HAP-1 (cell line): ENCODE measurements around the gene ST3GAL3.
"Not testable (repeated sequence)": the region's sequence is repeated elsewhere in the genome, so short reads cannot be mapped to it uniquely, and the experiment has no call there.

Source experiments
- DNase-seq, 2 experiments: peaks; one replicate each; pipeline ENCODE4 v3.0.0-alpha.2; 2016 to 2020; ENCODE audit warnings: low spot score in 2 of 2
- H3K27me3 ChIP-seq: fragments of 250-450 bp; sonication (Bioruptor Pico); 2 replicates; pipeline ENCODE4 v1.5.1; 2020; ENCODE audit warnings: low read depth, mild to moderate bottlenecking, moderate library complexity
- H3K36me3 ChIP-seq: fragments of 250-450 bp; sonication (Bioruptor Pico); replicated peaks from 2 replicates; pipeline ENCODE4 v1.5.1; 2020; ENCODE audit warnings: mild to moderate bottlenecking
- H3K4me1 ChIP-seq: fragments of 250-450 bp; sonication (Bioruptor Pico); 2 replicates; pipeline ENCODE4 v1.5.1; 2020; ENCODE audit warnings: mild to moderate bottlenecking
- H3K4me3 ChIP-seq: fragments of 250-450 bp; sonication (Bioruptor Pico); 2 replicates; pipeline ENCODE4 v1.5.1; 2020; ENCODE audit warnings: mild to moderate bottlenecking, moderate library complexity
- H3K9me3 ChIP-seq: fragments of 250-450 bp; sonication (Bioruptor Pico); 2 replicates; pipeline ENCODE4 v1.5.1; 2020; ENCODE audit warnings: mild to moderate bottlenecking, moderate library complexity
- in situ Hi-C: fragments of 300-500 bp; cut with MboI; formaldehyde crosslinking; loops from 3 replicates; pipeline ENCODE4 v1.14.3; 2020; ENCODE audit warnings: low sequenced_read_pairs, inconsistent platforms, mixed read lengths

Gene ST3GAL3

DNA sequence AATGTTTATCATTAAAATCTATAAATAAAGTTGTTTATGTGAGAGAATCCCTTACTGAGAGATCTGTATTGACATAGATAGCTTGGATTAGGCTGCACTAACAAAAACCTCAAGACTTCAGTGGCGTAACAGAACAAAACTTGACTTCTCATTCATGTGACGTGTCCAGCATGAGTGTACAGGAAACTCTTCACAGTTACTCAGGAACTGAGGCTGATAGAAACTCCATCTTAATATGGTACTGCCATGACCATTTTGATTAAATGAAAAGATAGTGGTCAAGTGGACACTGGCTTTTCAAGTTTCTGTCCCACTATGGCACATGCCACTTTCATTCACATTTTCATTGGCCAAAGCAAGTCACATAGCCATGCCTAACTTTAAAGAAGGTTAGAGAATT, 3.7 kb downstream of the ST3GAL3 start:
- H3K4me3 ChIP-seq, result no peak overlapping the region
- DNase-seq, result no peak
- peaks cover 6% of the 10 kb centered on the region for H3K36me3 ChIP-seq
- H3K9me3 ChIP-seq, result no peaks in the 10 kb centered on the region
- in situ Hi-C loops, result no loop called here
- peaks cover 5% of the 10 kb centered on the region; the same call in 1 of the 2 replicates for H3K4me1 ChIP-seq
- H3K27me3 ChIP-seq, result no peaks in the 10 kb centered on the region

DNA sequence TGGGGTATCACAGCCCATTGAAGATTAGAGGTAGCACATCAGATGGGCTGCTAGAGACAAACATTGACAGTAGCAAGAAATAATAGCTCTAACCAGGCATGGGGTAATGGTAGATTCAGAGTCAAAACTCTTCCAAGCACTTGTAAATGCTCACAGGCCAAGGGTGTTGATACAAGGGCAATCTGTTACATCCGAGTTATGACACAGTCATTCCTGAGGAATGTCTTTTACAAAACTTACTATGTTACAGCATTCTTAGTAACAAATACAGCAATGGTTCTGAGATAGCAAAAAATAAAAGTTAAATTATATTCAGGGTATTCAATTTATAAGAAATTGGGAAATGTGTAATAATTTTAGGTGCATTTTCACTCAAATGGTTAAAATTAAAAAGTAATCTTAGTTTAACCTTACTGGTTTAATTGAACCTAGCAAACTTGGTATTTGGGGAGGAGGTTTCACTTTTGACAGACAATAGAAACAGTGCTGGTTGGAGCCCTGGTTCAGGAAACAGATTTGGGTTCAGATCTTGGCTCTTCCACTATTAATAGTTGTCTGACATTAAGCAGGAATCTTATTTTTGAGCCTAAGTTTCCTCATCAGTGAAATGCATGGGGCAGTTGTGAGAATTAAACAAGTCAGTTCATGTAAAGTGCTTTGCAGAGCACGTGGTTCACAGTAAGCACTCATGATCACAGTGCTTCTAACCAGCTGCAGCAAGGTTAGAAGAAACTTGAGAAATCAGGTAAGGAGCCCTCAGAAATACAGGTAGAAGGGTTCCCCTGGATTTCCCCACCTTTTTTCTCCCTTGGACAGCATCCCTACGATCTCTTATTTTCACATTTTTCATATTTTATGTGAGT, 4.4 kb downstream of the ST3GAL3 start:
- in situ Hi-C loops, result no loop called here
- Histone ChIP-seq H3K27me3 (no peaks in the 10 kb centered on the region), H3K4me3 (no peak overlapping the region), H3K9me3 (no peaks in the 10 kb centered on the region), H3K4me1 (peaks cover 5% of the 10 kb centered on the region; the same call in 1 of the 2 replicates), H3K36me3 (peaks cover 6% of the 10 kb centered on the region)
- DNase-seq, result no peak

DNA sequence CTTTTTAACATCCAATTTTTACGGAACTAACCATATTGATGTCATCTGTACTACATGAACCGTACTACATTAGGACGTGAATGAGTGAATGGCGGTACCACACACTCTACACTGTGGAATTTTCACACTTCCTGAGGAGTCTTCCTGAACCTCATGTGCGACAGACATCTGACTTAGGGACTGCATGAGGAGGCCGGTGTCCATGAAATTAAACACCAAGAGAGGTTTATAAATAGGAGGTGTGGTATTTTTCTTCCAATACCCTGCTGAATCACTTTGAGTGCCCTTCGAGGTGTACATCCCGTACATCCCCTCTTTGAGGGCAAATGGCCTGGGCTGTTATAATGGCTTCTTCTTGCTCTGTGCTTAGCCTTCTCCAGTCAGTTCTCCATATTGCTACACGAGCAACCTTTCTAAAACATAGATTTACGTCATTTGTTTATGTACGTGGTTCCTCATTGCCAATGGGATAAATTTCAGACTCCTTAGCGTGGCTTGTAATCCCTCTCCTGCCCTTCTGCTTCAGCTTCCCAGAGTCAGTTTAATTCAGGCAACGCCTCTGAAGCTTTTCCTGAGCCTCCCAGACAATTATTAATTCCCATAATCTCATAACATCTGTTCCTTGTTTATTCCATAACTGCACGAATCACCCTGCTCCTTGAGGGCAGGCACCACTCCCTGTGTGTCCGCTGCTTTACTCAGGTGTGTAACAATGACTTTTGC, 9.4 kb downstream of the ST3GAL3 start:
- Histone ChIP-seq H3K4me3 (no peak overlapping the region), H3K4me1 (no peaks in the 10 kb centered on the region), H3K9me3 (no peaks in the 10 kb centered on the region), H3K27me3 (no peaks in the 10 kb centered on the region), H3K36me3 (no peaks in the 10 kb centered on the region; the same call in 1 of the 2 replicates)
- DNase-seq, result no peak
- in situ Hi-C loops, result no loop called here

DNA sequence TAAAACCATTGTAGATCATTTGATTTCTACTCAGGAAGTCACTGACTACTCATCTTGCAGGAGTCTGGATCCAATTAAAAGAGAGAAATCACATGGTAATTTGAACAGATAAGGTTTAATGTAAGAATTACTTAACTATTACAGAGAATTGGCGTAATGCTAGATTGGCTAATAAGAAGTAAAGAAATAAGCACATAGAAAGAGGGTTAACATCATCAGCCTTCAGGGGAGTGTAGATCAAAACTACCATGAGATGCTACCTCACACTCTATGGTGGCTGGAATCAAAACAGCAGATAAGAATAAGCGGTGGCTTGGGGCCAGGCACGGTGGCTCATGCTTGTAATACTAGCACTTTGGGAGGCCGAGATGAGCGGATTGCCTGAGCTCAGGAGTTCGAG, 11.7 kb downstream of the ST3GAL3 start:
- Histone ChIP-seq H3K4me1 (no peaks in the 10 kb centered on the region), H3K9me3 (no peaks in the 10 kb centered on the region), H3K4me3 (no peak overlapping the region), H3K36me3 (no peaks in the 10 kb centered on the region), H3K27me3 (no peaks in the 10 kb centered on the region)
- DNase-seq, result no peak
- in situ Hi-C loops, result no loop called here

DNA sequence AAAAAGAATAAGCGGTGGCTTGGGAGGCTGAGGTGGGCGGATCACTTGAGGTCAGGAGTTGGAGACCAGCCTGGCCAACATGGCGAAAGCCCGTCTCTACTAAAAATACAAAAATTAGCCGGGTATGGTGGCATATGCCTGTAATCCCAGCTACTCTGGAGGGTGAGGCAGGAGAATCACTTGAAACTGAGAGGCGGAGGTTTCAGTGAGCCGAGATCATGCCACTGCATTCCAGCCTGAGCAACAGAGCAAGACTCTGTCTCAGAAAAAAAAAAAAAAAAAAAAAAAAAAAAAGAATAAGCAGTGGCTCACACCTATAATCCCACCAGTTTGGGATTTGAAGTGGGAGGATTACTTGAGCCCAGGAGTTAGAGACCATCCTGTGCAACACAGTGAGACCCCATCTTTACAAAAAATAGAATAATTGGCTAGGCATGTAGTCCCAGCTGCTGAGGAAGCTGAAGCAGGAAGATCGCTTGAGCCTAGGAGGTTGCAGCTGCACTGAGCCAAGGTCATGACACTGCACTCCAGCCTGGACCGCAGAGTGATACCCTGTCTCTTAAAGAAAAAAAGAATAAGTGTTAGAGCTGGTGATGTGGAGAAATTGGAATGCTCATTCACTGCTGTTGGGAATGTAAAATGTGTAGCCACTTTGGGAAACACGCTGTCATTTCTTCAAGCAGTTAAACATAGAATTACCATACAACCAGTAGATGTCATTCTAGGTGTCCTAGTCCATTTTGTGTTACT, 12.5 kb downstream of the ST3GAL3 start:
- in situ Hi-C loops, H3K36me3 ChIP-seq, H3K4me1 ChIP-seq, H3K27me3 ChIP-seq, DNase-seq, H3K4me3 ChIP-seq, H3K9me3 ChIP-seq: not testable (repeated sequence)

DNA sequence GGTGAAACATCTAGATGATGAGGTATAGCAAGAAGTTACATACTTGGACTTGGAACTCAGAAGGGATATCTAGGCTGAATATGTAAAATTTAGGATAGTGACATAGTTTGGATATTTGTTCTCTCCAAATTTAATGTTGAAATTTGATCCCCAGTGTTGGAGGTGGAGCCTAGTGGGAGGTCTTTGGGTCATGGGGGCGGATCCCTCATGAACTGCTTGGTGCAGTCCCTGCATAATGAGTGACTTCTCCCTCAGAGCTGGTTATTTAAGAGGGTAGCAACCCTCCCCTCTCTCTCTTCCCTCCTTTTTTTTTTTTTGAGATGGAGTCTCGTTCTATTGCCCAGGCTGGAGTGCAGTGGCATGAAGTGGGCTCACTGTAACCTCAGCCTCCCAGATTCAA, 15.5 kb downstream of the ST3GAL3 start:
- no peak for DNase-seq
- Histone ChIP-seq H3K4me1 (no peaks in the 10 kb centered on the region), H3K9me3 (no peaks in the 10 kb centered on the region), H3K27me3 (no peaks in the 10 kb centered on the region), H3K4me3 (no peak overlapping the region), H3K36me3 (no peaks in the 10 kb centered on the region)
- in situ Hi-C loops, result no loop called here

DNA sequence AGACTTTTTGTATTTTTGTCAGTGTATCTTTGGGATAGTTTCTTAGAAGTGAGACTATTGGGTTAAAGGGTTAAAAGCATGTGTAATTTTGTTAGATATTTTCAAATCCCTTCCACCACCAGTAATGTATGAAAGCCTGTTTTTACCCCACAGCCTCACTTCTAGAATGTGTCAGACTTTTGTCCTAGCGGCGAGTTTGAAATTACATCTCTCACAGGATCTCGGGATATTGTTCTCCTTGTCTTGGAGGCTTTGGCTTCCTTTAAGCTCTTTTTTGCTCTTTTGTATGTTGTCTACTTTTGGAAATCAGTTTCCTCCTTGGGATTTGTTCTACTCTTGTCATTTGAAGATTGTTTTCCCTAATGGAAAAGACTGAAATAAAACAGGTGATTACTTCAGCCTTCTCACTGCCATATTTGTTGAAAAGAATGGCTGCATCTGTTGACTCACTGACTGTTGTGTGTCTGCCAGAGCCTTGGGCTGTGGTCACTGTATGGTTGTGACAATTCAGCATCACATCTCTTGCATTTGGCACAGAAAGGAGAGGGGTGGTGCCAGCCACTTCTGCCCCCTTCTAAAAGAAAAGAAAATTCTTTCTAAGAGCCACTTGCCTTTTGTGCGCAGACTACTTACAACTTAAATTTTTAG, 22.6 kb downstream of the ST3GAL3 start:
- H3K9me3 ChIP-seq, result no peaks in the 10 kb centered on the region
- no peak for DNase-seq
- in situ Hi-C loops, result no loop called here
- no peak overlapping the region for H3K4me3 ChIP-seq
- no peaks in the 10 kb centered on the region for H3K36me3 ChIP-seq
- H3K27me3 ChIP-seq, result no peaks in the 10 kb centered on the region
- no peaks in the 10 kb centered on the region for H3K4me1 ChIP-seq

DNA sequence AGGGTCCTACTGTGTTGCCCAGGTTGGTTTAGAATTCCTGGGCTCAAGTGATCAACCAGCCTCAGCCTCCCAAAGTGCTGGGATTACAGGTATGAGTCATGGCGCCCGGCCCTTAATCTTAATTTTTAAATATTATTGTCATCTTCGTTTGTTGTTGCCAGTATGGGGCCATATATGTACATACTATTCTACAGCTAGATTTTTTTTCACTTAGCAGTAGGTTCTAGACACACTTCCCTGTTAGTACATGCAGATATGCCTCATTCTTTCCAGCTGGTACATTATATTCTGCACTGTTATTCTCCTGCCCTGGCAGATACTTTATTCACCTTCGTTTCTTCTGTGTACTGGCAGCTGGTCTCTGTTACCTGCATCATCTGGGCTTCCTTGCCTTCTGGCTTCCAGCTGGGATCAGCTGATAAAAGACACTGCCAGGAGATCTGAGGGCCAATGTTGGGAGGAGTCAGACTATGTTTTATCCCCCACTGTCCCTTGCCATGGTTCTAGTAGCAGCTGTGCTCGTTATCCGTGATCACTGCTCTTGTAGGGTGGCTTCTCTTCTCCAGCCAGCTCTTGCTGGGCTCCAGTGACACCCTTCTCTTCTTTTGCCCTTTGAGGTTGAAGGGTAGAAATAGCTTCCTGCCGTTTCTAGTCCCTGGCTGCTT, 24.7 kb downstream of the ST3GAL3 start:
- H3K36me3 ChIP-seq, result no peaks in the 10 kb centered on the region
- H3K4me3 ChIP-seq, result no peak overlapping the region
- in situ Hi-C loops, result no loop called here
- no peaks in the 10 kb centered on the region for H3K4me1 ChIP-seq
- no peaks in the 10 kb centered on the region for H3K27me3 ChIP-seq
- H3K9me3 ChIP-seq, result no peaks in the 10 kb centered on the region
- no peak for DNase-seq

DNA sequence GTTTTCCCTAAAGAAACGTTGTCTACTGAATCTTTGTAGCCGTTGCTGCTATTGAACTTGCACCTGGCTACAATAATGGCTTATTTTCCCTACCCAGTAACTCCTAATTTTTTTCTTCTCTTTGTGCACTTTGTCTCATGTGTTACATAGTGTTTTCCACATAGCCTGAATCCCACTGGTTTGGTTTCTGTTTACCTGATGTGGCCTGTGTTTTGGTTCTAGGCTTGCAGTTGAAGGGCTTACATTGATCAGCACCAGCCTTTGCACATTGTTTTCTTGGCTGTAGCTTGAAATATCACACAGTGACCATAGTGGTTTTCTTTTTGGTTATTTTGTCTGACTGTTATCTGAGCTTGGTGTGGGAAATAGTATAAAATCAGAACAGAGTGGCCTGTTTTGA, 29.5 kb downstream of the ST3GAL3 start:
- no peaks in the 10 kb centered on the region for H3K9me3 ChIP-seq
- DNase-seq, result no peak
- no peaks in the 10 kb centered on the region for H3K4me1 ChIP-seq
- no peaks in the 10 kb centered on the region for H3K36me3 ChIP-seq
- no peak overlapping the region for H3K4me3 ChIP-seq
- no peaks in the 10 kb centered on the region for H3K27me3 ChIP-seq
- in situ Hi-C loops, result no loop called here

DNA sequence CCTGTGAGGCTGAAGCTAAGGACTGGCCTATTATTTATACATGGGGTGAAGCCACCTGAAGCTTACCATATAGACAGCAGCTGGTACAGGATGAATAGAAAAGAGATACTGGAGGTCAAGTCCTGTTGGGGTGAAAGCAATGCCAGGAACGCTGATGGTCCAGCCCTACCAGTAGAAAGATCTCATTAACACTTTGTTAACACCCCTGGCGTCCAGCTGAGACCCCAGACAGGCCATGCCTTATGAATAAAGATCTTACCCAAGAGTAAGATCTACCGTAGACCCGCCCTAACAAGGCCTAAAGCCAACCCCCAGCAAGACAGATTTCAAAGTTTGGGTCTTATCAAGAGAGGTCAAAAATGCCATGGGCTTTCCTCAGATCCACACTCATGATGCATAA, 34.7 kb downstream of the ST3GAL3 start:
- in situ Hi-C loops, result no loop called here
- H3K4me1 ChIP-seq, result no peaks in the 10 kb centered on the region
- no peaks in the 10 kb centered on the region for H3K27me3 ChIP-seq
- no peaks in the 10 kb centered on the region for H3K36me3 ChIP-seq
- H3K4me3 ChIP-seq, result no peak overlapping the region
- H3K9me3 ChIP-seq, result no peaks in the 10 kb centered on the region
- no peak for DNase-seq

DNA sequence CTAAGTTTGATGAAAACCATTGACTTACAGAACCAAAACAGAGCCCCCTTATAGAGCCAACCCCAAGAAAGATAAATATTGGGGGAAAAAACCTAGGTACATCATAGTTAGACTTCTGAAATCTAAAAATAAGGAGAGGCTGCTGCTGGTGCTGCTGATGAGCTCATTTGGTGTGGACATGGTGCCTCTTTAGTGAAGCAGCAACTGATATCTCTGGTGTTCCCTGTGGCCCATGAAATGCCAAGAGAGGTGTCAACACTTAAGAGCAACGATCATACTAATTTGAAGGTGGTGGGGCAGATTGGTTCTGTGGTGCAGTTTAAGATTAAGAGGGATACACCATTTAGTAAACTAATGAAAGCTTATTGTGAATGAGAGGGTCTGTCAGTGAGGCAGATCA, 35.9 kb downstream of the ST3GAL3 start:
- no peaks in the 10 kb centered on the region for H3K9me3 ChIP-seq
- H3K36me3 ChIP-seq, result no peaks in the 10 kb centered on the region
- in situ Hi-C loops, result no loop called here
- H3K4me1 ChIP-seq, result no peaks in the 10 kb centered on the region
- H3K4me3 ChIP-seq, result no peak overlapping the region
- H3K27me3 ChIP-seq, result no peaks in the 10 kb centered on the region
- DNase-seq, result no peak

DNA sequence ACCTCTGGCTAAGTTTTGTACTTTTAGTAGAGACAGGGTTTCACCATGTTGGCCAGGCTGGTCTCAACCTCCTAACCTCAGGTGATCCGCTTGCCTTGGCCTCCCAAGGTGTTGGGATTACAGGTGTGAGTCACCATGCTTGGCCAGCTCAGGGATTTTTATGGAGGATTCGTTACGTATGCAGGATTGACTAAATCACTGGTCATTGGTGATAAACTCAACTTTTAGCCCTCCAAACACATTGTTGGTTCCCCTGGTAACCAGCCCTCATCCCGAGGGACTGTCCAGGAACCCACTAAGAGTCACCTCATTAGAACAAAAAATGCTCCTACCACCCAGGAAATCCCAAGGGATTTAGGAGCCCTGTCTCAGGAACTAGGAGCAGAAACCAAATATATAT, 40.4 kb downstream of the ST3GAL3 start:
- Histone ChIP-seq H3K4me3 (no peak overlapping the region), H3K27me3 (no peaks in the 10 kb centered on the region), H3K9me3 (no peaks in the 10 kb centered on the region), H3K36me3 (no peaks in the 10 kb centered on the region), H3K4me1 (no peaks in the 10 kb centered on the region)
- DNase-seq, result no peak
- in situ Hi-C loops, result no loop called here

DNA sequence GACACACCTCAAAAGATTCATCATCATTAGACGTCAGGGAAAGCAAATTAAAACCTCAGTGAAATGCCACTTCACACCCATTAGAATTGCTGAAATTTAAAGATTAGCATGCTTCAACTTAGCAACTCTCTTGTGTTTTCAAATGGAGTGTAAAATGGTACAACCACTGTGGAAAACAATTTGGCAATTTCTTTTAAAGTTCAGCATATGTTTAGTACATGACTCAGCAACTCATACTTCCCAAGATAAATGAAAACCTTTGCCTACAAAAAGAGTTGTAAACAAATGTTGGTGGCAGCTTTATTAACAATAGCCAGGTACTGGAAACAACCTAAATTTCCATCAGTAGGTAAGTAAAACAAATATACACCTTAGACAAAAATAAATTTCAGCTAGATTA, 42.7 kb downstream of the ST3GAL3 start:
- Histone ChIP-seq H3K27me3 (no peaks in the 10 kb centered on the region), H3K4me3 (no peak overlapping the region), H3K4me1 (no peaks in the 10 kb centered on the region), H3K36me3 (no peaks in the 10 kb centered on the region), H3K9me3 (no peaks in the 10 kb centered on the region)
- DNase-seq, result no peak
- in situ Hi-C loops, result loop anchor here (25.0 kb wide), 1 partner anchor 287 kb away; the partner anchor contains the start of gene SLC6A9
